HepG2 (cell line): ENCODE data around the gene CSDE1. TPM values are rescaled to one million over a fixed set of nuclear protein-coding genes. Genes with fewer than 3 reads are reported as not detected.

ENCODE experiments used
- ARID5B ChIP-seq: IDR thresholded peaks from 2 replicates; pipeline ENCODE4 v1.4.0; 2020; ENCODE audit warnings: mild to moderate bottlenecking, missing genetic modification reagents
- ARNT ChIP-seq: fragments of 450-650 bp; IDR thresholded peaks from 2 replicates; pipeline ENCODE4 v1.6.1; 2017
- ATF6 ChIP-seq: sonication (generic); formaldehyde crosslinking; conservative IDR thresholded peaks from 2 replicates; pipeline ENCODE4 v1.4.0; 2020; ENCODE audit warnings: missing genetic modification reagents
- GLI4 ChIP-seq: sonication (generic); formaldehyde crosslinking; IDR thresholded peaks from 2 replicates; pipeline ENCODE4 v1.5.1; 2020; ENCODE audit warnings: missing genetic modification reagents, mild to moderate bottlenecking, moderate library complexity, borderline replicate concordance
- HMG20B ChIP-seq: conservative IDR thresholded peaks from 2 replicates; pipeline ENCODE4 v1.6.1; 2016; ENCODE audit warnings: missing genetic modification reagents, missing compliant biosample characterization
- HOMEZ ChIP-seq: IDR thresholded peaks from 2 replicates; pipeline ENCODE4 v1.6.1; 2016; ENCODE audit warnings: low read depth
- KDM6A ChIP-seq: IDR thresholded peaks from 2 replicates; pipeline ENCODE4 v1.6.1; 2016; ENCODE audit warnings: low read depth
- MTA1 ChIP-seq: sonication (generic); formaldehyde crosslinking; IDR thresholded peaks from 2 replicates; pipeline ENCODE4 v1.4.0; 2020; ENCODE audit warnings: missing genetic modification reagents, mild to moderate bottlenecking, borderline replicate concordance
- PATZ1 ChIP-seq: sonication (generic); formaldehyde crosslinking; IDR thresholded peaks from 2 replicates; pipeline ENCODE4 v1.4.0; 2020; ENCODE audit warnings: missing genetic modification reagents
- RCOR2 ChIP-seq: IDR thresholded peaks from 2 replicates; pipeline ENCODE4 v1.6.1; 2016; ENCODE audit warnings: missing biosample characterization, missing genetic modification reagents
- SCMH1 ChIP-seq: sonication (generic); formaldehyde crosslinking; IDR thresholded peaks from 2 replicates; pipeline ENCODE4 v1.9.0; 2021; ENCODE audit warnings: missing genetic modification reagents, mild to moderate bottlenecking, borderline replicate concordance
- TBX2 ChIP-seq: sonication (generic); formaldehyde crosslinking; IDR thresholded peaks from 2 replicates; pipeline ENCODE4 v1.5.0; 2020; ENCODE audit warnings: missing genetic modification reagents, mild to moderate bottlenecking, borderline replicate concordance
- XBP1 ChIP-seq: sonication (generic); formaldehyde crosslinking; IDR thresholded peaks from 2 replicates; pipeline ENCODE4 v1.5.0; 2020; ENCODE audit warnings: missing genetic modification reagents
- ZNF225 ChIP-seq: sonication (generic); formaldehyde crosslinking; IDR thresholded peaks from 2 replicates; pipeline ENCODE4 v1.4.0; 2020; ENCODE audit warnings: mild to moderate bottlenecking, missing genetic modification reagents
- ZNF280B ChIP-seq: sonication (generic); formaldehyde crosslinking; IDR thresholded peaks from 2 replicates; pipeline ENCODE4 v1.5.0; 2020; ENCODE audit warnings: missing genetic modification reagents, mild to moderate bottlenecking, borderline replicate concordance
- ZNF564 ChIP-seq: sonication (generic); formaldehyde crosslinking; IDR thresholded peaks from 2 replicates; pipeline ENCODE4 v1.8.1; 2023; ENCODE audit warnings: mild to moderate bottlenecking, missing genetic modification reagents
- ZNF597 ChIP-seq: sonication (generic); formaldehyde crosslinking; IDR thresholded peaks from 2 replicates; pipeline ENCODE4 v1.5.0; 2020; ENCODE audit warnings: missing genetic modification reagents
- ZNF777 ChIP-seq: sonication (generic); formaldehyde crosslinking; IDR thresholded peaks from 2 replicates; pipeline ENCODE4 v1.4.0; 2020; ENCODE audit warnings: missing genetic modification reagents
- polyA plus RNA-seq, 8 experiments: library from polyadenylated mRNA; depleted of rRNA in 3 of 8; stranded (reverse) in 7 of 8; unstranded in 1 of 8; fragments of >200 nt; fragmentation: Illumina TruSeq in 4 of 8; extraction: Trizol in 4 of 8; gene quantifications; 2 replicates each; pipeline versions ENCODE4 v1.2.1 to v1.2.3, GENCODE V29; 2011 to 2016; ENCODE audit warnings: low read depth in 4 of 8, missing spikeins in 1 of 8, mixed read lengths in 1 of 8; ENCODE audit not compliant: insufficient read depth in 1 of 8
- total RNA-seq, 5 experiments: library from RNA; depleted of rRNA; stranded (reverse); fragments of >200 nt; fragmentation: Illumina TruSeq; extraction: Trizol; gene quantifications; 2 replicates each; pipeline ENCODE4 v1.2.3, GENCODE V29; 2016; ENCODE audit warnings: low read depth in 1 of 5

The CSDE1 gene
- total and polyA plus RNA-seq, 2 of the 13 experiments (the other 11 are each of a cell fraction or from before 2014, with no cell fraction given), result 150 to 313 TPM

GRCh38 chr1:114669562-114670082 lies 88.2 kb downstream of the CSDE1 start, which contains the start of gene DENND2C (continued):
- TF ChIP-seq ZNF597 (CRISPR knock-in tag) (no peak), XBP1 (CRISPR knock-in tag) (no peak), ARID5B (no peak), GLI4 (CRISPR knock-in tag) (no peak), TBX2 (CRISPR knock-in tag) (peak; percentile 26; the same call in 1 of the 2 replicates), MTA1 (0 out of 2 replicates have a peak, but pooled peaks have one; percentile 27), PATZ1 (CRISPR knock-in tag) (no peak), ARNT (no peak), HMG20B (CRISPR knock-in tag) (no peak), SCMH1 (CRISPR knock-in tag) (no peak), ZNF225 (0 out of 2 replicates have a peak, but pooled peaks have one; percentile 17), HOMEZ (CRISPR knock-in tag) (no peak), KDM6A (CRISPR knock-in tag) (no peak), ATF6 (CRISPR knock-in tag) (no peak), ZNF564 (CRISPR knock-in tag) (0 out of 2 replicates have a peak, but pooled peaks have one; percentile 41), ZNF280B (CRISPR knock-in tag) (no peak), ZNF777 (peak; percentile 97), RCOR2 (no peak)
